OCI-LY3 (cell line): ENCODE measurements around the gene ATRX.

Experiments used
- CTCF ChIP-seq: fragments of 200-600, 300-600 bp; sonication (generic); IDR thresholded peaks from 2 replicates; pipeline ENCODE4 v1.5.1; 2014; ENCODE audit warnings: antibody characterized with exemption, low read length, low read depth
- EZH2phosphoT487 ChIP-seq: fragments of 200-600 bp; shearing (Covaris generic); IDR thresholded peaks from 2 replicates; pipeline ENCODE4 v1.6.1; 2018; ENCODE audit warnings: antibody characterized with exemption, mixed run types, low read depth

GRCh38 chrX:77749695-77750094, 36.3 kb downstream of the ATRX start:
- no peak for TF ChIP-seq EZH2phosphoT487
- no peak for TF ChIP-seq CTCF
